HuH-7 (cell line): ENCODE results near the gene HMGCS1.
"Not testable (repeated sequence)": the region's sequence is repeated elsewhere in the genome, so short reads cannot be mapped to it uniquely, and the experiment has no call there.

ENCODE experiments used
- DNase-seq: peaks from one replicate; pipeline ENCODE4 v3.0.0; 2011; ENCODE audit warnings: low spot score

HMGCS1 gene

DNA sequence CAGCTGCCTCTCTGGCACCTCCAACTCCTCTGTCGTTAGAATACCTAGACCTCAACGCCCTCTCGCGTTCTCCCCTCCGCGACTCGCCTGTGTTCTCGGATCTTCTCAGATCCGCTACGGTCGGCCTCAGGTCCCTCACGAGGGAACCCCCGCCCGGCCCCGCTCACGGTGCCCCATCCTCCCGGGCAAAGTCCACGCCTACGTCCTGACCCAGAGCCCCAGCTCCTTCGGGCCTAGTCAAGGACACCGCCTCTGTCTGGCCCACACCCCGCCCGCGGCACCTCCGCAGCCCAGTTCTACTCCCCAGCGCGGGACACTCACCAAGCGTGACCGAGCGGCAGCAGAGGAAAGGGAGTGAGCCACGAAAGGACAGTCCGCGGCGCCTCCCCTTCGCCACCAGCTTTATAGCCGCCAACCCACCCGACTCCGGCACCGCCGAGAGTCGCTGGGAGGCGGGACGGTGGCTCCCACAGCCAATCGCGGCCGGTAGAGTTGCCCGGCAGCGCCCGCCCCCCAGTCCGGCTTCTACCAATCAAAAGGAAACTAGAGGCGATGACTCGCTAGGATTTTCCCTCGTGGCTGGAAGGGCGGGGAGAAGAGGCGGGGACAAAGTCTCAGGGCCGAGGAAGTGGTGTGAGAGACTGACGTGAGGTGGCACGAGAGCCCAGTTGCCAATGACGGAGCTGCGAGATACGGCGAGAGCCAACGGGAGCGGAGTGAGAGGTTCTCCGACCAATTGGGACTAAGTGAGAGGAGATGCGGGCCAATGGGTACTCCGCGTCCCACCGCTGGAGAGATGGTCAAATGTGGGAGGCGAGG, at the start of gene HMGCS1:
TSS of gene HMGCS1 (minus strand) at position 378 of the 819 bp plus-strand sequence. CDS start 14,447 bp downstream, outside the sequence.
- DNase-seq: peak; percentile 96

DNA sequence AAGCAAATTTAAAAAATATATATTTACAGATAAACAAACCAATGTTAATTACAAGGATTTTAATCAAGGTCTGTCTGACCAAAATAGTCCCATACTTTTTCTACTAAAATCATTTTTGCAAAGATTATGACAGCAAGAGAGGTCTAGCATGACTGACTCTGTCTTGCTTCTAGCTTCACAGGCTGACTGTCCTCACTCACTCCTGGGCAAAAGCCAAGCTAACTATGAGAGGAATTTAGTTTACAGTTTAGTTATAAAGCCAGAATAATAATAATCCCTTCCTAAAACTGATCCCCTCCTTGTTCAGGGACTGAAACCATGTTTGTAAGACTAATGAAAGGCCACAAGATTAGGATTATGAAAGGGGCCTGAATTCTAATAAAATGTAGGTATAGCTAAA, 45.5 kb upstream of the HMGCS1 start:
- no peak for DNase-seq

DNA sequence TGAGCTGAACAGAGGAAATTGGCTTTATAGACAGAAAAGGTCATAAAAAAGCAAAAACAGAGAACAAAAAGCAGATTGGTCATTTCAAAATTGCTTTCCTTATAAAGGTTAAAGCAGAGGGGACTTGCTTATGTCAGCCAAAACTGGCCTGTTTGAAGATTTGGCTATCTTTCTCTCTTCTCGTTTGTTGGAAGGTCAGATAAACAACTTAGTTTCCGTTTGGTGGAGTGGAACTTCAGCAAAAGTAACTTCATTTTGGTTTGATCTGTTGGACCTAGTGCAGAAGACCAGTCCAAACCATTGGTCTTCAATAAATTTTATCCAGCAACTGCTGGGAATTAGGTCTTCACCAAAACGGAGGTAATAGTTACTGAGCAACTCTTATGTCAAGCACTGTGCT, 45.1 kb upstream of the HMGCS1 start:
- DNase-seq: no peak

DNA sequence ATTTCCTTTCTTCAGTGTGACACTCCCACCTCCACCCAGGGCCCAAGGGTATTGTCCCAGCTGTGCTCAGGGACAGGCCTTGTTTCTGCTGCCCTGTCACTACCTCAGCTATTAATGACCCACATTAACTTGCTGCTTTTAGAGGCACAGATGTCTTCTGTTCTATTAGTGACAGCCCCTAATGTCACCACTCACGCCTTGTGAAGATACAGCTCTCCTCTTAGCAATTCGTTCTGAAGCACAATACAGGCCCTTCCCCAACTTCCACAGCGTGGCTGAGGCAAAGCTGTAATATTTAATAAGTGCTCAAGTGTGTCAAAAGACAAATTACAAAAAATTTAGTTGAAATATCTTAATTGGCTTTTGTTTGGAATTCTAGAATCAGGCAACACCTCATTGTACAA, 44.7 kb upstream of the HMGCS1 start:
- no peak for DNase-seq

DNA sequence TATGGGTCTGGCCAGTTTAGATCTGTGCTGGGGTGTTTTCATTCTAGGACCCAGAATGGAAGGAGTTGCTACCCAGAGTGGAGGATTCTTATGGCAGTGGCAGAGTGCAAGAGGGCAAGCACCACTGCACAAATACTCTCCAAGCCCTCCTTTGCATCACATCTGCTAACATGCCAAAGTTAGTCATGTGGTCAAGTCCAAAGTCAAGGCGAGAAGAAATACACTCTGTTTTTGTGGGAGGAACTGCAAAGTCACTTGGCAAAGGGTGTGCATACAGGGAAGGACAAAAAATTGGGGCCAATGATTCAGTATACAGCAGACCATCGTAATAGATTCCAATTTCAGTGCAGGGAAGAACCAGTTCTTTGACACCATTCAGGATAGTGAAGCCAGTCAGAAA, 43.9 kb upstream of the HMGCS1 start:
- no peak for DNase-seq

DNA sequence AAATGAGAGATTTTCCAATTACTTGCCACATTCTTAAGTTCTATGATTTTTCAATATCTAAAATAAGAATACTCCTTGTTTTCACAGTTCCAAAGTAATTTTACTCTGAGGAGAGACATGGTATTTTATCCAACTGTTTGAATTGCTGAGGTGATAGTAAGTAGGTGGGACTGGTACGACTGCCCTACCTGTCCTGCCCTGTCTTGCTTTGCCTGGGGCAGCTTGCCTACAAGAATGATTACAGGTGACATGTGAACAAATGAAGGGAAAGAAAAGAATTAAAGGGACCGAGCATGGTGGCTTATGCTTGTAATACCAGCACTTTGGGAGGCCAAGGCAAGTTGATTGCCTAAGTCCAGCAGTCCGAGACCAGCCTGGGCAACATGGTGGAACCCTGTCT, 41.6 kb upstream of the HMGCS1 start:
- DNase-seq: no peak

DNA sequence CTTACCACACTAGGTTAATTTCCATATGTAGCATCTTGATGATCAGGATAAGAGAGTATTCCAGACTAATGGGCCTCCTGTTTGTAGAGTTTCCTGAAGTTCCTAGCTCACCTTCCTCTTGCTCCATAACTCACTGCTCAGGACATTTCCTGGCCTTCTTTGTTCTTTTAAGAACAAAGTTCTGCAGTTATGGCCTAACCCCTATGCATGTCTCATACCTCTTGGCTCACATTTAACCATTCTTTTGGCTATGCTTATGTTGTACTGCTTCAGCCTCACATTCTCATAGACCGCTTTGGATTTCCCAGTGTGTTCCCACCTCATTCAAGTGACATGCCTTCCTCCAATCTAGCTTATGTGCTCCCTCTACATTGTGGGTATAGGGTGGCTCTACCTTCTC, 40.5 kb upstream of the HMGCS1 start:
- DNase-seq: no peak

DNA sequence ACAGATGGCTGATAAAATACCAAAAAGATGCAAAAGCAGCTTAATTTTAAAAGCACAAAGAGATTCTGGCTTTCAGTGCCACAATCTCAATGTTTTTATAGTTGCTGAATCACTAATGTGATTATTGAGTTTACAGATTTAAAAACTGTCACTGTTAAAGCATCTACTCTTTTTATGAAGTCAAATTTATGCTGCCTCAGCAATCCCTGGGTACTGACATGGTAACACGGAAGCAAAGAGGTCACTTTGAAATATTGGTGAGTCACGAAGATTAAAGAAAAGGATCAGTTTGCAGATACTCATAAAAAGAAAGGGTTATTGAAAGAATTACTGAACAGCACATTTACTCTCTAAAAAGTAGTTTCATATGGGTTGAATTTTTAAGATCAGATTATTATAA, 39.7 kb upstream of the HMGCS1 start:
- DNase-seq: no peak

DNA sequence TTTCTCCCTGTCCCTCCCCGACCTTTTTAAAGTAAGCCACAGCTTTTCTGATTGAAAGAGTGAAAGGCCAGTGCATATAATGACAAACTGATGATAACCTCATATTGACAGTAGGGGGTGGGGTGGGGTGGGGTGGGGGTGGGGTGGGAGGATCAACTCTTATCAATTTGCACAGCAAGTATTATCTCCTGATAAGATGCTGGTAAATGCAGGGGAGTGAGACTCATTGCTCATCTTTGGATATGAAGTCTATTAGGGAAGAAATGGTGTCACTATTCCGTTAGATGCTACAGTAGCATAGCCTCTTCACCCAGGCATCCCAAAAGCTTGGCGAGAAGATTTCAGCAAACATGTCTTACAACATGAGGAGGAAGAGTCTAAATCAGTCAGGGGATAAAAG, 38.9 kb upstream of the HMGCS1 start:
- no peak for DNase-seq

DNA sequence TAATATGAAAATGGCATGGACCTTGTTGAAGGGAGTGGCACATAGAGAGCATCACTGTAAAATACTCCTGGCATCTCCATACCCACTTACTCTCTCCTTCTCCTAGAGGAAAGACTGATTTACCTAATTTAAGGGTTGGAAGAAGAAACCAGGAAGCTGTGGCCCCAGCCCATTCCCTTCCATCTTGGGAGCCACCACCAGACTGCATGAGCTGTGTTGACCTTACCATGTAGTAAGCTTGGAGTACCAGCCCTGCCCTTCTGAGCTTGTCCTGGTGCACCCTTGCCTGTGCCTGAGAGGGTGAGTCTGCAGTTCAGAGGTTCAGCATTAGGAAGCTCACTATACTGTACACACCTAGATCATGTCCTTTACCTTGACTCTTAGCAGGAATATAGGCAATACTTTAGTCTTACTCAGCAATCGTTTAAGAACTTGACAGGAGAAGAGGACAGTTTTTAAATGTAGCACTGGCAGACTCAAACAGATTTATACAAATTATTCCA, 35.7 kb upstream of the HMGCS1 start:
- no peak for DNase-seq

DNA sequence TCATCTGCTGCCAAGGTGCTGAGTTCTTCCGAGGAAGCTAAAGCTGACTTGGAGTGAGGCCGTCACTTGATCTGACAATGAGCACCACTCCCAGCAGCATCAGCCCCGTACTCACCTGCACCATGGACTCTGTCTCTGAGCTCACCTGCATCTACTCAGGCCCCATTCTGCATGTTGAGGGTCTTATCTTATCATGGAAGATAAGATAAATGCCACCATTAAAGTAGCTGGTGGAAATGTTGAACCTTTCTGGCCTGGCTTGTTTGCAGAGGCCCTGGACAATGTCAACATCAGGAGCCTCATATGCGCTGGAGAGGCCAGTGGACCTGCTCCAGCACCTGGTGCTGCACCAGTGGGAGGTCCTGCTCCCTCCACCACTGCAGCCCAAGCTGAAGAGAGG, 35.0 kb upstream of the HMGCS1 start:
- DNase-seq: peak; percentile 40

DNA sequence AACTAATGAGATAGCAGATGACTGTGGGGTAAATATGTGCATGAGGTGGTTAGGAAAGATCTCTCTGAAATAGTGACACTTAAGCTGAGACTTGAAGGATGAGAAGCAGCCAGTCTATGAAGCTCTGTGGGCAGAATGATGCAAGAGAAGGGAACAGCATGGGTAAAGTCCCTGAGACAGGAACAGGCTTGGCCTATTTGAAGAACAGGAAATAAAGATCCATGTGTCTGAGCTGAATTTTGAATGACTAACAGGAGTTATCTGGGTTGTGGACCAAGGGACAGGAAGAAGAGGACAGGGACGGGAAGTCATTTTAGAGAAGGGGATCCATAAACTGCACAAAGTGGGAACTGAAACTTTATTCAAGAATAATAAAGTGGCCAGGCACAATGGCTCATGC, 25.6 kb upstream of the HMGCS1 start:
- no peak for DNase-seq

DNA sequence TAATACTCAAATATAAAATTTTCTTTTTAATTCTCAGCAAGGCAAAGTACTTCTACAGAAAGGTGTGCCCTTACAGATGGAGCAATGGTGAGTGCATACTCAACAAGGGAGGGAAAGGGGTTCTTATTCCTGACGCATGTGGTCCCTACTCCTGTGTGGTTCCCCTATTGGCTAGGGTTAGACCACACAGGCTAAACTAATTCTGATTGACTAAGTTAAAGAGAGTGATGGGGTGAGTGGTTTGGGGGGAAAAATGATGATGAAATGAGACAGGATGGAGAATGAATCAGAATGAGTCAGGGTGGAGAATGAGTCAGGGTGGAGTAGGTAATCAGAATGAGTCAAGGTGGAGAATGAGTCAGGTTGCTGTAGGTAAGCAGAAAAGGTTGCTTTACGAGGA, 22.9 kb upstream of the HMGCS1 start:
- DNase-seq: no peak

DNA sequence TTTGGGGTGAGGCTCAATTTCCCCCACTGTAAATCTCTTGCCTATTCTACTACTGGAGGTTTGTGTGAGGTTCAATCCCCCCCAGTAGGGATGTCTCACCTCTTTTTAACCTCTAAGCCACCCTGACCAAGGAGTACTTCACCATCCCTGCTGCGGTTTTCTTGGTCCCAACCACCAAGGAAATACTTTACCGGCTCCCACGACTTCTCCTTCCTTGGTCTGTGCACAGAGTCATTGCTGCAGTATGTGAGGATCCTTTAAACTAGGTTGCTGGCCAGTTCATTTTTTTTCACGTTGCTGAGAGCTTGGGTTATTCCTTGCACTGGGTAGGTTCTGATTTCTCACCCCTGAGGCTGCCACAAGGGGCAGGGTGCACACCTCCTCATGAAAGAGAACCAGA, 22.5 kb upstream of the HMGCS1 start:
- no peak for DNase-seq

DNA sequence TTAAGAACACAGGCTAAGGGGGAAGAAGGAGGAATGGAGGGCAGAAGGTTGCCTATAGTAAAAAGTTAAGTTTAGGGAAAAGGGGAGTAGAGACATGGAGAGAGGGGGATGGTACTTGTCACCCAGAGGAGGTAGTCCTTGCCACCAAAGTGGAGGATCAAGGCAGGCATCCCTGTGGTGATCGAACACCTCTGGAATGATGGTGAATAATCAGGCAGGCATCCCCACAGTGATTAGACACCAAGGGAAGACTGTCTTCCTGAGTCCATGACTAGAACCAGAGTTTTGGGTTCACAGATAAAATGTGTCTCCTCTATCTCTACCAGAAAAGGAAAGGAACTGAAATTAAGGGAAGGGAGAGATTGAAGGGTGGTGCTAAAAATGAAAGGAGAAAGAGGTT, 19.2 kb upstream of the HMGCS1 start:
- no peak for DNase-seq

DNA sequence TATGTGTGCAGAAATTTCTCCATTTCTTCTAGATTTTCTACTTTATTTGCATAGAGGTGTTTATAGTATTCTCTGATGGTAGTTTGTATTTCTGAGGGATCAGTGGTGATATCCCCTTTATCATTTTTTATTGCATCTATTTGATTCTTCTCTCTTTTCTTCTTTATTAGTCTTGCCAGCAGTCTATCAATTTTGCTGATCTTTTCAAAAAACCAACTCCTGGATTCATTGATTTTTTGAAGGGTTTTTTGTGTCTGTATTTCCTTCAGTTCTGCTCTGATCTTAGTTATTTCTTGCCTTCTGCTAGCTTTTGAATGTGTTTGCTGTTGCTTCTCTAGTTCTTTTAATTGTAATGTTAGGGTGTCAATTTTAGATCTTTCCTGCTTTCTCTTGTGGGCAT, 12.4 kb upstream of the HMGCS1 start:
- DNase-seq: not testable (repeated sequence)

DNA sequence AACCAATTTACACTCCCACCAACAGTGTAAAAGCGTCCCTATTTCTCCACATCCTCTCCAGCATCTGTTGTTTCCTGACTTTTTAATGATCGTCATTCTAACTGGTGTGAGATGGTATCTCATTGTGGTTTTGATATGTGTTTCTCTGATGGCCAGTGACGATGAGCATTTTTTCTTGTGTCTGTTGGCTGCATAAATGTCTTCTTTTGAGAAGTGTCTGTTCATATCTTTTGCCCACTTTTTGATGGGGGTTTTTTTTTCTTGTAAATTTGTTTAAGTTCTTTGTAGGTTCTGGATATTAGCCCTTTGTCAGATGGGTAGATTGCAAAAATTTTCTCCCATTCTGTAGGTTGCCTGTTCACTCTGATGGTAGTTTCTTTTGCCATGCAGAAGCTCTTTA, 10.3 kb upstream of the HMGCS1 start:
- not testable (repeated sequence) for DNase-seq

DNA sequence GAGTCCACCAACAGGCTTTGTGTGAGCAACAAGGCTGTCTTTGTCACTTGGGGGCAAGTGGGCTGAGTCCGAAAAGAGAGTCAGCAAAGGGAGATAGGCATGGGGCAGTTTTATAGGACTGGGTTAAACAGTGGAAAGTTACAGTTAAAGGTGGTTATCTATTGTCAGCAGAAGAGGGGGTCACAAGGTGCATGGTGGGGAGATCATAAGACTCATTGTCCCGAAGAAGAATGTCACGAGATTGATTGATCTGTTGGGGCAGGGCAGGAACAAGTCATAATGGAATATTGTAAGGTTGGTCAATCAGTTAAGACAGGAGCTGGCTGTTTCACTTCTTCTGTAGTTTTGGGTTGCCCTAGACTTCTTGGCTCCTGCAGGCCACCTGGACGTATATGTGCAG, 7.6 kb upstream of the HMGCS1 start:
- no peak for DNase-seq

DNA sequence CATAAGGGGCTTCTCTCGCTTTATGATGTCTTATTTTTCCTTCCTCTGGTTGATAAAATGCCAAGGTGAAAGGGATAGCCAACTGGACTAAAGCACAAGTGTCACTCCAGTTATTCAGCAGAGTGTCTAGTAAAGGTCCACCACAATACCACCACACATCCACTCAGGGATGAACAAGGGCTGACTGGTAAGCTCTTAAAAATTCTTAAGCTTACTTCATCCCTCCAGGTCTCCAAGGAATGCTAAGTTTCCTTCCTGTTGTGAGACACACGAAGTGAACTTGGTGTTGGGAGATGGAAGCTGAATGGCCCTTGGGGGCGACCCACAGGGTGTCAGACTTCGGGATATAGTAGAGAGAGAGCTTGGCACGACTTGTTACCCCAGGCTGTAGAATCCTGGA, 3.2 kb upstream of the HMGCS1 start:
- DNase-seq: no peak

DNA sequence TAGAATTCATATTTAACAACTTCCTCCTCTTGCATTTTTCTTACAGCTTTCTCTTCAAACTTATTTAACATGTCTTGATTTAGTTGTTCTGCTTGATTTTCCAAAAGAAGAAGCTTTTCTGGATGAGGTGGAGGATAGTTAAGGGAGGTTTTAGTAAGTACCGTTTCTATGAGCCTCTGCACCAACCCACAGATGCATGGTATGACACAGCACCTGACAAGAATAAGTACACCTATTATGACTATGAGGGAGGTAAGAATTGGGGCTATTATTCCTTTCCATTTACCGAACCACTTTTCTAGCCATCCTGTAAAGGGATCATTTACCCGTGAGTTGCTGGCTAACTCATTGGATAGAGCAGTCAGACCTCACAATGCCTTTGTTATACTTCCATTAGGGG, 2.5 kb upstream of the HMGCS1 start:
- DNase-seq: no peak

DNA sequence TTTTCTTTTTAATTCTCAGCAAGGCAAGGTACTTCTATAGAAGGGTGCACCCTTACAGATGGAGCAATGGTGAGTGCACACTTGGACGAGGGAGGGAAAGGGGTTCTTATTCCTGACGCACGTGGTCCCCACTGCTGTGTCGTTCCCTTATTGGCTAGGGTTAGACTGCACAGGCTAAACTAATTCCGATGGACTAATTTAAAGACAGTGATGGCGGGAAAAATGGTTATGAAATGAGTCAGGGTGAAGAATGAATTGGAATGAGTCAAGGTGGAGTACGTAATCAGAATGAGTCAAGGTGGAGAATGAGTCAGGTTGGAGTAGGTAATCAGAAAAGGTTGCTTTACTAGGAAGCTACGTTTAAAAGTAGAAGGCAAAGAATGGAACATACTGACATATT, 2.1 kb upstream of the HMGCS1 start:
- DNase-seq: no peak

DNA sequence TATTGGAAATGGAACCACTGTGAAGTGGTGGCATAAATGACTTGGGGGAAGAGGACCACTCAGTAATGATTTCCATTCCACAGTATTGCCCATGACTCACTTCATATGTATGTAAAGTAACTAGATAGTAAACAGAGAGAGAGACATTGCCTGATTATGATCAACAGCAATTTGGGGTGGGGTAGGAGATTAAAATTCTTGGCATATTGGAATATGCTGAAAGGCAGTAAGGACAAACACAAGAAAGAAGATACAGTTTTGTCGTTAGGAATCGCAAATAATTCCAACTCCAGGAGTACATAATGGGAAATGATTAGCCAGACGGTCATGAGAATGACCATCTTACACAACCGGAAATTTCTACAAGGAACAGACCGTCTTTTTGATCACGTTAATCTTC, 1.5 kb upstream of the HMGCS1 start:
- no peak for DNase-seq

DNA sequence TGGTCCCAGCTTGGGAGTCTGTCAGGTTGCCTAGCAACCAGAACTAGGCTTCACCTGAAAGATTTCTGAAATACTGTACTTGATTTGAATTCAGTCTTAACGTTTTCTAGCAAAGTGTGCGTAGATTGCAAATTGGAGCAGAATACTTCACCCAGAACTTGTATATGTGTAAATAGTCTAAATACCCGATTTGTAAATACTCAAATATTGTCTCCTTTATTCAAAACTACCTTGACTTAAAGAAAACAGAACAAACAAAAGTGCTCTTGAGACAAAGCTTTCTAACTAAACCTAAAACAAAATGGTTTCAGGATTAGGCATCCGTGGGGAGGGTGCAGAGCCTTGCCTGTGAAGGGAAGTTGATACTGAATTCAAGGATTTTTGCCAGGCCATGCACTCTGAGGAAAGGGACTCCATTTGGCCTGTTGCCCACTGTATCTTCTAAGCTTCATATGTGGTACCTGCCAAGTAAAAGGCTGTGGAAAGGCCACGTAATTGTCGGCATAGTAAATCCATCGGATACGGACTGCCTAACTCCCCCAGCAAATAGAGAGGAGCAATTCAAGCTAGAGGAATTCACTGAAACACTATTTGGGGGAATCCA, 744 bp upstream of the HMGCS1 start:
- DNase-seq: no peak

DNA sequence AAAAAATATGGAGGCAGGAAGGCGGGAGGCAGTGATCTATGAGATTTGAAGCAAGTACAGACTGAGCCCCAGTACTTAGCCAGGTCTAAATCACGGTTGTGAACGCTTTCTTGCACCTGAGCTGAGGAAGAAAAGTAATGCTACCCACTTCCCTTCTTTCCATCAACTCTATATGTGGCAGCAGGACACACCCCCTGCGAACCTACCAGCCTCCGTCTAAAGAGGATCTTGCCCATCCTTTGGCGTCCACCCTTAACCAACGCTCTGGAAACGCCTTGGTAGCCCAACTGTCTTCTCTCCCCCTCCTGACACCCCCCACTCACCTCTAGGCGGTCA, 545 bp downstream of the HMGCS1 start:
- DNase-seq: no peak
